NCI-H748 (cell line): Measurements from ENCODE around the gene NDUFAF3.

Experiments used
- DNase-seq: peaks from one replicate; lab custom pipeline; 2025; ENCODE audit not compliant: unreplicated experiment; lab: John Stamatoyannopoulos, UW

NDUFAF3 gene

DNA sequence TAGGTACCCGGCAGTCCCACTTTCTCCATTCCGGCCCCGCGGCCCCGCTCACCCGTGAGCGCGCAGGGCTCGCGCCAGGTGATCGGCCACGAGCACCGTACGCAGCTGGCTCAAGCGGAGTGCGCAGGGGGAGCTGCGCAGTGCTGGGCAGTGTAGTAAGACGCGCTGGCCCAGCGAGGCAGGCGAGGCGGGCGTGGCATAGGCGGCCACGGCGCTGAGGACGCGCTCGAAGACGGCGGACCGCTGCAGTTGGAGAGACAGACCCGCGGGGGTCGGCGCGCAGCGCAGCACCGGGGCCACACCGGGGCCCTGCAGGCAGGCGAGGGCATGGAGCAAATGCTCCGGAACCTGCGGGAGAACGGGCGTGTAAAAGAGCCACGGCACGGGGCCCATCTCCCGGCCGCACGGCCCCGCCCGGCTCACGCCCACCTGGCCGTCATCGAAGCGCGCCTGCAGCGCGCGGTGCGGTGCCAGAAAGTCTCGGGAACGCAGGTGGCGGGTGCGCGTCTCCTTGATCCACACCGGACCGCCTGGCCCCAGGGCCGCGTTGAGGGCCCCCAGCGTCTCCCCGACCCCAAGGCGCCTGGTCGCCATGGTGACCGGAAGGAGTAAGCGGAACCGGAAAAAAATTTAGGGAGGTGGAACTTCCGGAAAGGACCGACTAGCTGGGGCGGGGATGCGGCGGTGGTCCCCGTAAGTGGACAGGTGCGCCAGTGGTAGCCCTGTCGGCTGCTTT is 3.8 kb upstream of the NDUFAF3 start, which contains the start of gene DALRD3:
Gene DALRD3 (minus strand): TSS at position 610 of the 736 bp plus-strand sequence. CDS start 16 bp downstream, at position 594.
- DNase-seq, result peak; percentile 90

DNA sequence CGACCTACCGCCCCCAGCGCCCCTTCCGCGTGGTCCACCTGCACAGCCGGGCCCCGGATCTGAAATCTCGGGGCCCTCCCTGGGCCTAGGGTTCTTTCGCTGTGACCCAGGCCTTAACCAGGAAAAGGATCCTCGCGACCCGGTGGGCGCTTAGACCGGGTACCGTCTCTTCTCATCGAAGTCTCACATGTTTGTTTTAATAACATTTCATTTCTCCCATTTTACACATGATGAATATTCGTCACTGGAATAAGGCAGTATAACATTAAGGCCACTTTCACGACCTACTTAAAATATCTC is 3.3 kb upstream of the NDUFAF3 start:
- no peak for DNase-seq

GRCh38 chr3:49019941-49020329 is 2.0 kb upstream of the NDUFAF3 start:
- peak; percentile 35 for DNase-seq

DNA sequence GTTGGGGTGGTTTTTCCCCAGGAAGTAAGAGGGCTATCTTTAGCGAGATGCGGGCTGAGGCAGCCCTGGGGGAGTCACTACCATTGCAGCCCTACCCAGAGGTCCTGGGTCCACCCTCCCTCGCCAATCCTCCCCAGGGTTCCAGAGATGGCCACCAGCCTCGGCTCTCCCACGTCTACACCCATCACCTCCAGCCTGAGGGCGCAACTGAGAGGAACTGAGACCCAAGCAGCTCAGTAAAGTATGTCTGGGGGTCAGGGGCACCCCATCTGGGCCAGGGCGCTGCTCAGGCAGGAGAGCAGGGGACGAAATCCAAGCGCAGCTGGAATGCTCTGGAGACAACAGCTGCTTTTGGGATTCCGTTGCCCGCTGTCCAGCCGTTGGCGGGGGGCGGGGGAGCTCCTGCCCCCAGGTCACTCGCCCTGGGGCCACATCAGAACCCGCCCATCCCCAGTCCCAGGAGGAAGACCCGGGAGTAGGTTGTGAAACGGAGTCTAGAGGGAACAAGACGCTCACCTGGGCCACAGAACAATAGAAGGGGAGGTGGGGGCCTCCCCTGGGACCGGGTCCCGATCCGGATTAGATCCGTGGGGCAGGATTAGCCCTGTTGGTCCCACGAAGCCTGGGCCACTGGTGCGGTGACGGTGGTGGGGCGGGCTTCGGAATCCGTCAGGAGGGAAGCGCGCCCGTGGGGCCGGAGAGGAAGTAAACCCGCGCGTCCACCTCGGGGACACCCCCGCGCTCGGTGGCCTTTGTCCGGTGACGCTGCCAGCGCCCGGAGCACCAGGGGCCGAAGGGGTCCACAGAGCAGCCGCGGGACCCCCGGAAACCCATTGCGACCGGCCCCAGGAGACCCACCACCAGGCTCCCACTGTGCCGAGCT is 1.4 kb upstream of the NDUFAF3 start:
- DNase-seq, result peak; percentile 51

- DNase-seq, result peak; percentile 98
Measured at GRCh38 chr3:49021213-49021812, 608 bp upstream of the NDUFAF3 start.

- DNase-seq, result peak; percentile 32
Measured at GRCh38 chr3:49022688-49023171, 809 bp downstream of the NDUFAF3 start.

GRCh38 chr3:49023775-49024174 is 1.9 kb downstream of the NDUFAF3 start:
- no peak for DNase-seq

DNA sequence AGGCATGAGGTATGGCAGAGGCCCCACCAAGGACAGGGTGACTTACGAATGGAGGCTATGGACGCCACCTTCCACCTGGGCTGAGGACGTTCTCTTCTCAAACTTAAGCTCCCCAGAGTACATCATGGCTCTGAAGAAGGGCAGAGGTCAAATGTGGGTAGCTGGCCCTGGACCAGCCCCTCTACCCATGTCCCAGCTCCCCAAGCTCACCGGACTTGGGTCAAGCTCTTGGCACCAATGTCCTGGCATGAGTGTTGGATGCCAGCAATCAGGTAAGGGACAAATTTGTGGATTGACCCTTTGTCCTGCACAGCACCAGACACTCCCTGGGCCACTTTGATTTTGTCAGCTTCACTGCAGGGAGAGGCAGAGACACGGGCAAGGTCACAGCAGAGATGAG is 2.5 kb downstream of the NDUFAF3 start:
- no peak for DNase-seq

DNA sequence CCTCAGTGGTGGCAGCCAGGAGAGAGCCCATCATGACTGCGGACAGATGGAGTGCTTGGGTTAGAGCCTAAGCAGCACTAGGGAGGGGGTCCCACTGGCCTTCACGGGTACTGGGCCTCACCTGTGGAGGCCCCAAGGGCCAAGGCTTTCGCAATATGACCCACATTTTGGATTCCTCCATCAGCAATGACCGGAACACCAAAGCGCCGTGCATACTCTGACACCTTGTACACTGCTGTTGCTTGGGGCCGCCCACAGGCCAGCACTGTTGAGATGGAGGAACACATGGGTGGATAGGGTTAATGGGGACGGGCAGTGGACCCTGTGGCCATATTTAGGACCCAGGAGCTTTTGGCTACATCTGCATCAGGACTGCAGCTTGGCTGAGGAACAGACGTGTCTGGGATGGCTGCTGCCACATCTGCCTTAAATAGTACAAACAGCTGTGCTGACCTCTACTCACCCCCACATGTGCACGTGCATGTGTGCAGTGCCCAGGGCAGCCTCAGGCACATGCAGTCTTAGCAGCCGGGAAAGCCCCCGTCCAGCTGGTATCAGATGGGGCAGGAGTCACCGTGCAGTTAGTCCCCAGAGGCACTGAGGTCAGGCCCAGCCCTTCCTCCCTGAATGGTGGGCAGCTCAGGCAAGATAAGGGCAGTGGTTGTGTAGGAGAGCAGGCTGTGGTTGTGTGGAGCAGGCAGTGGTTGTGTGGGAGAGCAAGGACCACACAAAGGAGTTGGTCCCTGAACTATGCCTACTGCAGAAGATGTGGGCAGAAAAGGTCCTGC is 3.3 kb downstream of the NDUFAF3 start:
- no peak for DNase-seq

- no peak for DNase-seq
Measured at GRCh38 chr3:49025793-49026520, 4.0 kb downstream of the NDUFAF3 start.

GRCh38 chr3:49026536-49026935 is 4.6 kb downstream of the NDUFAF3 start:
- DNase-seq, result no peak

DNA sequence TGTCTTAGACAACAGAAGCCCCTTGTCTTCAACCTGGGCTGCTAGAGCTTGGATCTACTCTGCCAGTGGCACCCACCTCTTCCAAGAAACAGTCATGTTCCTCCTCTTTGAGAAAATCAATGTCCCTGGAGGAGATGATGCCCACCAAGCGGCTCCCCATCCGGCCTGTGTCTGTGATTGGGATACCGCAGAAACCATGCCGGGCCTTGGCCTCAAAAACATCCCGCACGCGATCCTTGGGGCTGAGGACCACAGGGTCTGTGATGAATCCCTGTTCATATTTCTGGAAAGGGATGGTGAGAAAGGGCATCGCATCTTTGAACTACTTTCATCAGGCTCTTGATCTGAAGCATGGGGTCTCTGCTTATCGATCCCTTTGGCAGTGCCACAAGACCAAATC is 5.7 kb downstream of the NDUFAF3 start:
- no peak for DNase-seq

DNA sequence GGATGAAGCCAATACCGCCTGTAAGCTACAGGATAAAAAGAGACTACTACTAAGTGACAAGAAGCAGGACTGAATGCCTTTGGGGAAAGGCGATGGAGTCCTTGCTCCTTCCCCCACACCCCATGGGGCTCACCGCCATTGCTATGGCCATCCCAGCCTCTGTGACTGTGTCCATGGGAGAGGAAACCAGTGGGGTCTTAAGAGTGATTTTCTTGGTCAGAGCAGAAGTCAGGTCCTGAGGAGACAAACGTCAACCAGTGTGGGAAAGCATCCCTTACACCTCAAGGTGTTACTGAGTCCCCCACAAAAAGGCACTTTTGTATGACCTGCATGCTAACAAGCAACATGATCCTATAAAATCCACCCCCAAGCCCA is 6.4 kb downstream of the NDUFAF3 start:
- no peak for DNase-seq

DNA sequence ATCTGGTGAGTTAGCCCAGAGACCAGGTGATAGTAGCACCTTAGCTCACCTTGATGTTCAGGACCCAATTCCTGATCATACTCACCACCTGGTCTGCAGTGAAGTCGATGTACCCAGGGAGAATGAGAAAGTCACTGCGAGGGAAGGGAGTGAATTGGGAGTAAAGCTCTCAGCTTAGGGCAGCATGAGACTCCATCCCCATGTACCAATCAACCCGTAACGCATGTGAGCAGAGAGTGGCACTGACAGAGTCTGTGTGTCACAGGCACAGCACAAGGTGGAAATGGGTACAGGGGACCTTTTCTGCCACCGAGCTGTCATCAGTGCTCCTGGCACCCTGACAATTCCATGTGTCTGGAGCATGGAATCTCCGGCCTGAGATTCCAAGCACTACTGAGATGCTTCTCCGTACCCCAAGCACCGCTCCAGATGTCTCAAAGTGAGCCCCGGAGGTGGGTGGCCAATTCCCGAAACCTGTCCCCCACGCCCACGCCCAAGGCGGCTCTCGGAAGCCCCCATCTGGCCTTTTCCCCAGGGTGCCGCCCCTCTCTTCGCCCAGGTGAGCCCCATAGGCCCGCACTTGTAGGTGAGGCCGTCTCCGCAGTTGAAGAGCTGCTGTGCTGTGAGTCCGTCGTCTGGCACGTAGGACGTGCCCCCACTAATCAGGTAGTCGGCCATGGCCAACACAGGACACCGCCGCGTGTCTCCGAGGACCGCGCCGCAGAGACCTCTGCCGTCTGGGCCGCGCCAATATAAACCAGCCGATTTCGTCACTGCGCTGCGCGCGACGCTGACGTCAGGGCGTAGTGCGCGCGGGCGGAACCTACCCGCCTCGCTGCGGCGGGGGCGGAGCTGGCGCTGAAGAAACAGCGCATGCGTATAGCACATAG is 7.0 kb downstream of the NDUFAF3 start, which contains the start of gene IMPDH2:
Gene IMPDH2 (minus strand): TSS at position 726 of the 890 bp plus-strand sequence. CDS start 48 bp downstream, at position 678.
- DNase-seq, result peak; percentile 91

DNA sequence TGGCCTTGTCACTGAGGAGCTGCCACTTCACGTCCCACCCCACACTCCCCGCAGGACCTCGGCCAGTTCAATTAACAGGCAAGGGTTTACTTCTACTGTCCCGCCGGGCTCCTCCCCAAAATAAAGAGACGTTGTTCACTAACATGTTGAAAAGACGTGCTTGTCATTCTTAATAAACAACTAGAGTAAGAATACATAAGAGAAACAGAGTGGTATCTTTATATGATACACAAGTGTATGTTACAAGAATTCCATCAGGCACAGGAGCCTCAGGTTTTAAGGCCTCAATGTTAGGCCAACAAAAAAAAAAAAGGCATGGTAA is 7.6 kb downstream of the NDUFAF3 start:
- DNase-seq, result no peak

DNA sequence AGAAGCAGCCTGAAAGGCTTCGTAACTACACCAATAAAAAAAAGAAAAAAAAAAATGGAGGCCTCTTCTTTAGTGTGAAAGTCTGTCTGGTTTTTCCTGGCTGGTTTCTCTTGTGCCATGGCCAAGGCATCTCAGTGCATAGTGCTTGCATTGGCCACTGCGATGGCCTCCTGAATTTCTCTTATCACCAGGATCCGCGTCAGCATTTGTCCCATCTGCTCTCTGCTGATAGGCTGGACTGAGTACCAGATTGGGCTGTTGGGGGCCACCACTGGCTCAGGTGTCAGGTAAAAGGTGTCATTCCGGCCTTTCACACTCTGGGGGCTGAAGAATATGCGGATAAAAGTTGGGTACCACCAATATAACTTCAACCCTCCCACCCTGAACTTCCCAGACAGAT is 8.4 kb downstream of the NDUFAF3 start:
- DNase-seq, result no peak

DNA sequence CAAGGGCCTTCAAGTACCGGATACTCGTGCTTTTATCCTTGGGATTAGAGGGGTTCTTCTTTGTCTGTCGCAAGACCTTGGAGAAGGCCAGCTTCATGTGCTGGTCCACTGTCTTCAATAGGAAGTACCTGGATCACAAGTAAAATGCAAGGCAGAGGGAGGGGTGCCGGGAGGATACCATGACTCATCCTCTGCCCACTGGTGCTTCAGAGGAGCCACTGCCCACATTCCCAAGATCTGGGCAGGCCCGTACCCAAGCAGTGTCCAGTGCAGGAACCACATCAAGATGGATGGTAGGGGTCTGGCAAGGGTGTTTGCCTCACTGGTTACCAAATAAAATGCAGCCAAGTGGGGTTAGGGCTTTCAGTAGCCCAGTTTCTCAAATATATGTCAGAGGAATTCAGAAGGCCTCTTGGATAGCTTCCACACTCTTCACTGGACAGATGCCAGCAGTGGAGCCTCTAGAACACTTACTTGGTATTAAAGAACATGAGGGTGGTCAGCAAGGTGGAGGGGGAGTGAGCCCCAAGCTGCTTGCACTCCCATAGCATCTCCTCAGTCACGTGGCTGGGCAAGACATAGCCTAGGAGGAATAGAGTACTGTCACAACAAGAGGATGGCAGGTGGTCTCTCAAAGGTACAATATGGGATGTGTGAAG is 10.9 kb downstream of the NDUFAF3 start:
- DNase-seq, result no peak

GRCh38 chr3:49034650-49035049 is 12.7 kb downstream of the NDUFAF3 start:
- DNase-seq, result no peak

- DNase-seq, result no peak
Measured at GRCh38 chr3:49035281-49035680, 13.4 kb downstream of the NDUFAF3 start.
